ENCODE measurements around the gene CES4A. TPM values are rescaled to one million over a fixed set of nuclear protein-coding genes. Genes with fewer than 3 reads are reported as not detected.
A peak's percentile ranks its signal among the peaks of the same experiment; 100 is the strongest.

The CES4A gene
- total RNA-seq, 1 donor from 2014 or later = 0.11 TPM

DNA sequence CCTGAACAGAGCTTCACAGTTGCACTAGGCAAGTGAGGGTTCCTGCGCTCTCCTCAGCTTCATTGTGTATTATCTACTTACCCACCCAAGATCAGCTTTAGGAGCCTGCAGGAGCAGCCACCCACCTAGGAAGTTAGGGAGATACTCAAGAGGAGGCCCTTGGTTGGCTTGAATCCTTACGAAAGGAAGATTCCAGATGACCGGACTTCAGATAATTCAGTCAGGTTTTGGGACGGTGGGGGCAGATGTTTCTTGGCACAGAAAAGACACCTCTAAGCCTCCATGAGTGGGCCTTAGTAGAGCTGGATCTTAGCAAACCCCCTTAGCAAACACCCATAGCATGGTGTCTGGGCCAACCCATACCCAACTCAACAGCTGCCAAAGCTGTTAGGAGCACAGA lies 38.2 kb downstream of the CES4A start:
- no peak overlapping the region for H3K27ac ChIP-seq
- no peaks in the 10 kb centered on the region for H3K27me3 ChIP-seq
- H3K36me3 ChIP-seq = peaks cover 0 to 4% of the 10 kb centered on the region in 2 donors
- no peaks in the 10 kb centered on the region for H3K9me3 ChIP-seq
- peaks cover 7 to 16% of the 10 kb centered on the region in 2 donors for H3K4me1 ChIP-seq
- no peak overlapping the region for H3K4me3 ChIP-seq
- peak in 1 of 2 donors; percentile 43 for DNase-seq (ENCODE audit: low spot score in 2 of 2)
- no peak for TF ChIP-seq CTCF (IDR thresholded peaks at IDR 0.05)
- intact Hi-C loops (cut with DNase I) = loop anchor here (5.0 kb wide), 2 partner anchors 81 to 131 kb away; partner anchors contain the start of genes FBXL8, PHAF1 and TRADD

- H3K4me1 ChIP-seq = peaks cover 8 to 20% of the 10 kb centered on the region in 2 donors
- peaks cover 0 to 4% of the 10 kb centered on the region in 2 donors for H3K36me3 ChIP-seq
- no peaks in the 10 kb centered on the region for H3K27me3 ChIP-seq
- no peak overlapping the region for H3K4me3 ChIP-seq
- no peak for TF ChIP-seq CTCF (IDR thresholded peaks at IDR 0.05)
- H3K9me3 ChIP-seq = no peaks in the 10 kb centered on the region
- no peak overlapping the region for H3K27ac ChIP-seq
- DNase-seq (ENCODE audit: low spot score in 2 of 2) = peak in 1 of 2 donors; percentile 19
- intact Hi-C loops (cut with DNase I) = loop anchor here (5.0 kb wide), 2 partner anchors 80 to 130 kb away; partner anchors contain the start of genes FBXL8, PHAF1 and TRADD
These were observed 38.7 kb downstream of the CES4A start for GRCh38 chr16:67027046-67027445.

DNA sequence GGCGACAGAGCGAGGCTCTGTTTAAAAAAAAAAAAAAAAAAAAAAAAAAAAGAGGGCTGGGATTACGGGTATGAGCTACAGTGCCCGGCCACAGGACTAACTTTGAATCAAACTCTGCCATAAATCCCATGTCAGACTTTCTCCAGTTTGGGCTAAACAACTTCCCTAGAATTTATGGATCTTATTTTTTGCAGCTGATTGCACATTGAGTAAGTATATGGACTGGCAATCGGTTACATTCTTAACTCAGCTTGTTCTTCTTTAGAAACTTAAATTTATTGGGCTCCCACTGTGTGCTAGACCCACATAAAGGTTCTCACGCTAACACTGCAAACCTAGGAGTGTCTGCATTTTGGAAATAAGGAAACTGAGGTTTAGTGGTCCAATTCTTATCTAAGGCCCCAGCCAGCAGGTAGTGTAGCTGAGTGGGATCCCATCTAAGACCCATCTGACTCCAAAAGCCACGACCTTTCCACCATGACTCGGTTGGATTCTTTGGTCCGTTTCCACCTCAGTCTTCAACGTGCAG lies 39.8 kb downstream of the CES4A start:
- peak in 1 of 2 donors; percentile 0 for DNase-seq (ENCODE audit: low spot score in 2 of 2)
- TF ChIP-seq CTCF (IDR thresholded peaks at IDR 0.05) = no peak
- Histone ChIP-seq H3K9me3 (no peaks in the 10 kb centered on the region), H3K27ac (peak overlapping the region; percentile 93 to 98), H3K4me3 (peak overlapping the region; percentile 98 to 100), H3K4me1 (peaks cover 8 to 20% of the 10 kb centered on the region in 2 donors), H3K27me3 (no peaks in the 10 kb centered on the region), H3K36me3 (peaks cover 0 to 4% of the 10 kb centered on the region in 2 donors)
- intact Hi-C loops (cut with DNase I) = loop anchor here (2.0 to 5.0 kb wide), 4 partner anchors 31 to 129 kb away; partner anchors contain the start of genes FBXL8, PHAF1 and TRADD

- Histone ChIP-seq H3K27me3 (no peaks in the 10 kb centered on the region), H3K27ac (peak within 1 kb of the TSS; percentile 98 to 99), H3K9me3 (no peaks in the 10 kb centered on the region), H3K4me3 (peak within 1 kb of the TSS; percentile 98 to 100), H3K36me3 (peaks cover 0 to 4% of the 10 kb centered on the region in 2 donors), H3K4me1 (peaks cover 8 to 20% of the 10 kb centered on the region in 2 donors)
- peak in 1 of 3 experiments; percentile 27 for TF ChIP-seq CTCF (IDR thresholded peaks at IDR 0.05)
- peak; percentile 78 to 95 for DNase-seq (ENCODE audit: low spot score in 2 of 2)
- intact Hi-C loops (cut with DNase I) = loop anchor here (1.0 to 5.0 kb wide), 5 partner anchors 14 to 129 kb away; partner anchors contain the start of genes FBXL8, PHAF1 and TRADD
These were observed 40.4 kb downstream of the CES4A start, which contains the start of gene CBFB for GRCh38 chr16:67028696-67029253. TSS of gene CBFB (plus strand) at chr16:67029149. CDS start at chr16:67029408, 259 bp downstream.

- TF ChIP-seq CTCF (IDR thresholded peaks at IDR 0.05) = no peak
- Histone ChIP-seq H3K36me3 (peaks cover 0 to 4% of the 10 kb centered on the region in 2 donors), H3K4me3 (peak overlapping the region; percentile 98 to 100), H3K27me3 (no peaks in the 10 kb centered on the region), H3K27ac (peak overlapping the region; percentile 98 to 99), H3K4me1 (peaks cover 8 to 20% of the 10 kb centered on the region in 2 donors), H3K9me3 (no peaks in the 10 kb centered on the region)
- intact Hi-C loops (cut with DNase I) = loop anchor here (1.0 to 5.0 kb wide), 5 partner anchors 15 to 128 kb away; partner anchors contain the start of genes FBXL8, PHAF1 and TRADD
- DNase-seq (ENCODE audit: low spot score in 2 of 2) = peak in 1 of 2 donors; percentile 82
These were observed 41.1 kb downstream of the CES4A start for GRCh38 chr16:67029254-67030096.

Data from ascending aorta (tissue), 2 donors.